HG03457 (cell line): ENCODE measurements around the gene PDLIM5.
"Not testable (repeated sequence)": the region's sequence is repeated elsewhere in the genome, so short reads cannot be mapped to it uniquely, and the experiment has no call there.

Experiments
- ATAC-seq: cut with Tn5 transposase; IDR thresholded peaks from one replicate; pipeline ENCODE4 v1.9.1; 2021; ENCODE audit warnings: moderate number of reproducible peaks; ENCODE audit not compliant: unreplicated experiment

Gene PDLIM5

DNA sequence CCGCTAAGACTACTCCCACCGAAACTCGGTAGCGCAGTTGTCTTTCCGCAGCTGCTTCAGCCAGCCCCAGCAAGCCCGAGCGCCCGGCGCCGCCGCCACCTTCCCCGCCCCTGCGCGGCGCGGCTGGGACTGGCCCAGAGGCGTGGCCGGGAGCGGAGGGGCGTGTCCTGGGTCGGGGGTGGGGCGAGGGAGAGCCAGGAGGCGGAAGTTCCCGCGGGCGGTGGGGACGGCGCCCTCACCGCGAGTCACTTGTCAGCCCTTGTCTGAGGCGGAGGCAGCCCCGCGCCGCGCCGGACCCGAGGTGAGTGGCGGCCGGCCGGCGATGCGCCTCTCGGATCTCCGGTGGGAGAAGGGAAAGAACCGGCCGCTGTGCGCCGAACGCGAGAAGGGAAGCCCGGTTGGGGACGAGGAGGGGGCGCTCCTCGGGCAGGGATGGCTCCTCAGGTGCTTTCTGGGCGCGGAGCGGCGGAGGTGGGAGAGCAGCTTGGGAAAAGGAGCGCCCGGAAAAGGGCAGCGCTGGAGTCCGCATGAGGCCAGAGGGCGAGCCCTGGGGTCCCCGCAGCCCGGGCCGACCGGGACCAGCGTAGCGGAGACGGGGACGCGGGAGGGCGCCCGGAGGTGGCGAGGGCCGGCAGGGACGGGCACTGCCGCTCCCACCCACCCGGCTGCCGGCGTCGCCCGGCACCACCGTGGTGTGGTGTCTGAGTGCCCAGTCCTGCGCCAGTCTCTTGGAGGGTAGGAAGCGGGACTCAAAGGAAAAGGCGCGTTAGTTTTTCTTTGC is at the start of gene PDLIM5:
TSS of gene PDLIM5 (plus strand) at position 248 of the 781 bp plus-strand sequence. CDS start 3,347 bp downstream, outside the sequence.
- peak; percentile 89 for ATAC-seq

GRCh38 chr4:94402439-94402838 is 49.3 kb upstream of the PDLIM5 start:
- ATAC-seq, result not testable (repeated sequence)

- no peak for ATAC-seq
These were observed 48.0 kb upstream of the PDLIM5 start for GRCh38 chr4:94403751-94404150.

GRCh38 chr4:94406668-94407437 is 44.9 kb upstream of the PDLIM5 start:
- ATAC-seq, result no peak

GRCh38 chr4:94407846-94408245 is 43.9 kb upstream of the PDLIM5 start:
- ATAC-seq, result no peak

GRCh38 chr4:94408549-94409374 is 43.0 kb upstream of the PDLIM5 start:
- no peak for ATAC-seq

DNA sequence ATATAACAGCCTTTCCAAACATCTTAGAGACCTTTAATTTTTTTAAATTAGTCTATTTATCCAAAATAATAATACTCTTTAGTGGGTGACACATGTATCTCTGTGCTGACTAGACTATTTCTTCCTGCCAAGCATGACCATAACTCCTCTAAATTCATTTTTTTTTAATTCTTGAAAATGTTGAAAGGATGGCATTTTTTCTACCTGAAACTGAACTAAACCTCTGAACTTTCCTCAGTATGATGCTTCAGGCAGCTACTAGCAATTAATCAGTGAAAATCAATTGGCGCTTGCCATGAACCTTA is 42.4 kb upstream of the PDLIM5 start:
- no peak for ATAC-seq

DNA sequence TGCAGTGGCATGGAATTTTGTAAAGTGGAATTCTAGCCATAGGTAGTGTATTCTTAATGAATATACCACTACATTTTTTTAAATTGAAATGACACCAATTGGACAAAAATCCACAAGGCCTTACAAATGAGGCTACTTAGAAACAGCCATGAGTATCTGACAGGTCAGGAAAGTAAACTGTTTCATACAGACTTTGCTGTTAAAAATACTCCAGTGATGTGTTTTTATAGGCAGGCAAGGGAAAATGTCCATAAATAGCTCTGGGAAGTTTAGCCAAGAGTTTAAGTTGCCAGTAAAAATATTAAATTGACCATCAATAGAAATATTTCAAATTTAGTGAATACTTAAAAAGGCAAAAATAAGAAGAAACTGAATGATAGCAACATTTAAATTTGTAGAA is 41.8 kb upstream of the PDLIM5 start:
- no peak for ATAC-seq

DNA sequence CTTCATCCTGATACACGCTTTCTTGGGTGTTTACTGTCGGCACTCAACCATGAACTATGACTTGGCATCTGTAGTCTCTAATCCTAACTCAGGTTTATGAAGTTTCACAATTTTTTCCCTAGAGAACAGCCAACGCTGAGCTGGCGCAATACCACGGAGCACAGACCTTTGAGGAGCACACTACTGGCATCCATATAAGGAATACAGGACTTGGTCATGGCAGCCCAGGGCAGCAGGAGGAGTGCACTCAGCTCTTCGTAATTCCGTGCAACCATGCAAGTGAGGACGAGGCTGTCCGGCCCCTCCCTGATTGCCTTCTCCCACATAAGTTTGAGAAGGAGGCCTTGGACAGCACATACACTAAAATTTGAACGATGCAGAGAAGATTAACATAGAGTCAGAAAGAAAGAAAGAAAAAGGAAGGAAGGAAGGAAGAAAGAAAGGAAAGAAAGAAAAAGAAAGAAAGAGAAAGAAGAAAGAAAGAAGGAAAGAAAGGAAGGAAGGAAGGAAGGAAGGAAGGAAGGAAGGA is 41.0 kb upstream of the PDLIM5 start:
- no peak for ATAC-seq

- no peak for ATAC-seq
These were observed 40.4 kb upstream of the PDLIM5 start for GRCh38 chr4:94411296-94411695.

- ATAC-seq, result no peak
These were observed 39.6 kb upstream of the PDLIM5 start for GRCh38 chr4:94412019-94412657.

DNA sequence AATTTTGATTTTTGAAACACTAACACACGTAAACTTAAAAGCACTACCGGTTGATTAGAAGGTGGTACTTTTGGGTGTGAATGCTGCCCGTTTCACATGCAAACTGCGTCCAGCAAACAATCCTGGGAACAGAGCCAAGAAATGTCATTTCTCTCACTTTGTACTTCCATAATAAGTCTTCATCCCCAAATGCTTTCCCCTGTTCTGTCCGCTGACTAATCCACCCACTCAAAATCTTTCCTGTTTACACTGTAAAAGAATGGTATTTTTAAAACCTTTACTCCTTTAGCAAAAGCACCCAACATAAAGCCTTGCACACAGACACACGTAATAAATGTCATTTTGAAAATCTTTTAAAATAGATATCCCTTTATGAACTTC is 39.1 kb upstream of the PDLIM5 start:
- ATAC-seq, result no peak

- no peak for ATAC-seq
These were observed 38.5 kb upstream of the PDLIM5 start for GRCh38 chr4:94413085-94413840.

DNA sequence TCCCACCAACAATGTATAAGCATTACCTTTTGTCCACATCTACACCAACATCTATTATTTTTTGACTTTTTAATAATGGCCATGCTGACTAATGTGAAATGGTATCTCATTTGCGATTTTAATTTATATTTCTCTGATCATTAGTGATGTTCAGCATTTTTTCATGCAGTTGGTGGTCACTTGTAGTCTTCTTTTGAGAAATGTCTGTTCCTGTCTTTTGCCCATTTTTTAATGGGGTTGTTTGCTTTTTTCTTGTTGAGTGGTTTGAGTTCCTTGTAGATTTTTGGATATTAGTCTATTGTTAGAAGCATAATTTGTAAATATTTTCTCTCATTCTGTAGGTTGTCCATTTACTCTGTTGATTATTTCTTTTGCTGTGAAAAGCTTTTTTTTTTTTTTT is 36.8 kb upstream of the PDLIM5 start:
- no peak for ATAC-seq

DNA sequence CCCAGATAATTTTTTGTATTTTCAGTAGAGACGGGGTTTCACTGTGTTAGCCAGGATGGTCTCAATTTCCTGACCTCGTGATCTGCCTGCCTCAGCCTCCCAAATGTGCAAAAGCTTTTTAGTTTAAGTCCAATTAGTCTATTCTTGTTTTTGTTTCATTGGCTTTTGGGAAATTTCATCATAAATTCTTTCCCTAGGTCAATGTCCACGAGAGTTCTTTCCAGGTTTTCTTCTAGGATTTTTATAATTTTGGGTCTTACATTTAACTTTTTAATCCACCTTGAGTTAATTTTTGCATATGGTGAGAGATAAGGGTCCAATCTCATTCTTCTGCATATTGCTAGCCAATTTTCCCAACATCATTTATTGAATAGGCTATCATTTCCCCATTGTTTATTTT is 36.3 kb upstream of the PDLIM5 start:
- no peak for ATAC-seq

DNA sequence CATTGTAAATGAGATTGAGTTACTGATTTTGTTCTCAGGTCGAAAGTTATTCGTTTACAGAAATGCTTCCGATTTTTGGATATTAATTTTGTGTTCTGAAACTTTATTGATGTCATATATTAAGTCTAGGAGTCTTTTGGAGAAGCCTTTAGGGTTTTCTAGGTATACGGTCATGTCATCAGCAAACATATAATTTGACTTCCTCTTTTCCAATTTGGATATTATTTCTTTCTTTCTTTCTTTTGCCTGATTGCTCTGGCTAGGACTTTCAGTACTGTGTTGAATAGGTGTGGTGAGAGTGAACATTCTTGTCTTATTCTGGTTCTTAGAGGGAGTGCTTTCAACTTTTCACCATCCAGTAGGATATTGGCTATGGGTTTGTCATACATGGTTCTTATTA is 35.4 kb upstream of the PDLIM5 start:
- ATAC-seq, result no peak

GRCh38 chr4:94416981-94417380 is 34.8 kb upstream of the PDLIM5 start:
- ATAC-seq, result no peak

GRCh38 chr4:94419549-94419948 is 32.2 kb upstream of the PDLIM5 start:
- no peak for ATAC-seq

GRCh38 chr4:94419956-94420355 is 31.8 kb upstream of the PDLIM5 start:
- ATAC-seq, result no peak

DNA sequence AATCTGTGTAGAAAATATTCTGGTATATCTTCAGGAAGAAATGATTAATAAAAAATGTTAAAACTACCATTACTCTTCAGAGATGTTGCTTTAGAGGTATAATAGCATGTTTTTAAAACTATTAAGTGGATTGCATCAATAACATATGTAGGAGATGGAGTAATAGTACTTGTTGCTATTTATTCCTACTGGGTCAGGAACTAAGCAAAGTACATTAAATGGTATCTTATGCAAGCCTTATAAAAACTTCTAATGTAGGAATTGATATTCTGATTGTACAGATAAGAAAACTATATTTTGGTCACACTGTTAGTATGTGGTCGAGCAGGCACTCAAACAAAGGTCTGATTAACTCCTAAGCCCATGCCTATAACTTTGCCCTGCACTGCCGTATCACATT is 31.4 kb upstream of the PDLIM5 start:
- no peak for ATAC-seq
